Measurements from ENCODE around the gene P2RY12.
A peak's percentile ranks its signal among the peaks of the same experiment; 100 is the strongest.

The P2RY12 gene

DNA sequence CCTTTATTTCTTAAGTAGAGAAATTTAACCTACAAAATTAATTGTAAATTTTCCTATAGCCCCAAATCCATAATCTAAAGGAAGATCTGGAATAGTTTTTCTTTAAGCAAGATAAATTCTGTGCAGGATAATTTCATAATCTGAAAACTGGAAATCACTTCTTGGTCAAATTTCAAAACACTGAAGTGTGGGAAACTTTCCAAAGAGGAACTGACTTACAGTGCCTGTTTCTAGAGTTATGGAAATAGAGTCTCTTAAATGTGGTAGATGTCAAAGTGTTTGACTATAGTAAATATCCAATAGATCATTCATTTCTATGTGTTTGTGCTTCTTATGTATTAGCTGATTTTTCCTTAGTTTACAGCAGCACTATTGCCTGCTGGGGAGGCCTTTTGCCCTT, 53.7 kb downstream of the P2RY12 start:
- FAIRE-seq = no peak

DNA sequence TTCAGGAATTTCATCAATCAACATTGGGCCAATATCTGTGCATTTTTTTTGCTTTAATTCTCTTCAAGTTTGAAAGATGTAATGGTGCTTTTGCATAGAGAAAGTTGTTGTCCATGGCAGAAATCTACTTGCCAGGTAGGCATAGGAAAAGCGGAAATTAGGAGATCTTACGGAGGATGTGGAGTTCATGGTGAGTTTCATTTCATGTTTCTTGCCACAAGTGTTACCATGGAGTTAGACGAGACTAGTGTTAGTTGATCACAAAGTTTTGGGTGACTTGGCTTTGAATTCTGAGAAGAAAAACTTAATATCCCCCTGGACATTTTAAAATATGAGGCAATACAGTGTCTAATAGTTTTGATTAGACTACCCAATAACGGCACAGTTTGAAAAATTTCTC, 54.2 kb downstream of the P2RY12 start:
- FAIRE-seq = no peak

DNA sequence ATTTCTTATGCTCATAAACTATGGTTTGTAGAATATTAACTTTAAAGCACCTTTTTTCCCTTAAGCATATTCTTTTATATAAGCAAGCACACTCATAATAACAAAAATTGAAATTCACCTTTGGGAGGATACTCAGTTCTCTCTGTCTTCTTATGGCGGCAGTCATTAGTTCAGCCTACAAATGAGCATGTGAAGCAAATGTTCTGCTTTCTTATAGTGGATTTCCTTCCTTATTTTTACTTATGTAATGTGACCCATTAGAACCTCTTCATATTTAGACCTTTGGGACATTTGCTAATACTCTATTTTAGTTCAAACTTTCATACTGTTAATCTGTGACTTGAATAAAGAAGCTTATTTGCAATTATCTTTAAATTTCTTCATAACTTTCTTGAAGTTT, 55.2 kb downstream of the P2RY12 start, which contains the start of gene P2RY13:
P2RY13 (minus strand) TSS at position 187 of the 400 bp plus-strand sequence; CDS start at position 166, 21 bp downstream.
- no peak for FAIRE-seq

DNA sequence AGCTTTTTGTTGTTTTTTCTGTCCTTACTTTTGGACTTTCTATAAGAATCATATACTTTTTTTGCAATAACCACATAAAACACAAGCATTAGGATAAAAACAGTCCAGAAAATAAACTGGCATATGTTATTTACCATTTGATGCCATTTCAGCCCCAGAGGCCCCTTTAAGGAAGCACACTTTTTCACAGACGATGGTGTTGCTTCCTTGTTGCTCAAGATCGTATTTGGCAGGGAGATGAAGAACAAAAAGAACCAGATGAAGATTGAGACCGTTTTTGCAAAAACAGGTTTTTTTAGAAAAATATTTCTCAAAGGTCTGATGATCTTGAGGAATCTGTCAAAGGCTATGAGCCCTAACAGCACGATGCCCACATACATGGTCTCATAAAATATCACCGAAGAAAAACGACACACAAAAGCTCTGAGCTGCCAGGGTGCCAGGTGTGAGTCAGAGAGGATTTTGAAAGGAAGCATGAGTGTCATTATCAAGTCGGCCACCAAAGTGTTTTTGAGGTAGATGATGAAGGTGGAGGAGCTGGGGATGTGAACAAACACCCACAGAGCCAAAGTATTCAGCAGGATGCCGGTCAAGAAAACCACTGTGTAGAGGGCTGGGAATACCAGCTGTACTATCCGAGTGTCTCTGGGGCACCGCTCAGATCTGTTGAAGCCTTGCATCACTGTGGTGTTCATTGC, 56.1 kb downstream of the P2RY12 start:
- FAIRE-seq = no peak

DNA sequence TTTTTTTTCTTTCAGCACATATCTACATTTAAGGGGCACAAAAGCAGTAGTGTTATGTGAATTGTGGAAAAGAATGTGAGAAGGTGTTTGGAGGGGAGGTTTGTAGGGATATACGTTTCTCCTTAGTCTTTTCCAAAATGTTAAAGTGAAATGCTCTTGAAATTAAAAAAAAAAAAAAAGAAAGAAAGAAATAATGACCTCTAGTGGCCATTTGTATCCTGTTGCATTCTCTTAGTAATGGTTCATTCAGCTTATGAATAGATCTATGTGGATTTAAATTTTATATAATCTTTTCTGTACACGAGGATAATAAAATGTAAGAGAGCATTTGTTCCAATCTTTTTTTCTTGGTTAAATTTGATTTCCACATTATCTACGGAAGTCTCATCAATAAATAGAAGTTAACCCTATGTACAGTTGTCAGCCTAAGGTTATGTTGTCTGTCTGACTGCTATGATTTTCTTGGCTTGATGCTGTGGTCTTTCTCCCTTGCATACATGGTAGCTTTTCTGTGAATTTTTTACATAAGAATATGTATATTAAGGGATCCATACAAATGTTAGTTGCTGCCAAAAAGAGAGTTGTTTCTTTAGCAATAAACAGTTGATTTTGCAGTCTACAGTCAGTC, 56.9 kb downstream of the P2RY12 start:
- peak; percentile 91 for FAIRE-seq

DNA sequence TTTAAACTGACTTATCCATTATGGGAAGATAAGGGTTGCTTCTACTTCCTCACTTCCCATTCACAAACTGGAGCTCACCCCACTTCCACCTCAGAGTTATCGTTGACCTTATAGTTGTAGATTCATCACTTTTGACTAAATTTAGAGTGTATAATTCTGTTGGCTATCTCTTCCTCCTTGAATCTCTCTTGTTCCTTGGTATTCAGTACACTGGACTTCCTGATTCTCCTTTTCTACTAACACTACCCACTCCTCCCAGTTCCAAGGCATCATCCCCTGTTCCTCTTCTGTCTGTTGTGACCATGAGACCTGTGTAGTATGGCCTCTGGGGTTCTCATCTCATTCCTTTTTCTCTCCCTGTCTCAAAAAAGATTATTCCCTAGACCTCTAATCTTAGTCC, 62.0 kb downstream of the P2RY12 start:
- FAIRE-seq = no peak

DNA sequence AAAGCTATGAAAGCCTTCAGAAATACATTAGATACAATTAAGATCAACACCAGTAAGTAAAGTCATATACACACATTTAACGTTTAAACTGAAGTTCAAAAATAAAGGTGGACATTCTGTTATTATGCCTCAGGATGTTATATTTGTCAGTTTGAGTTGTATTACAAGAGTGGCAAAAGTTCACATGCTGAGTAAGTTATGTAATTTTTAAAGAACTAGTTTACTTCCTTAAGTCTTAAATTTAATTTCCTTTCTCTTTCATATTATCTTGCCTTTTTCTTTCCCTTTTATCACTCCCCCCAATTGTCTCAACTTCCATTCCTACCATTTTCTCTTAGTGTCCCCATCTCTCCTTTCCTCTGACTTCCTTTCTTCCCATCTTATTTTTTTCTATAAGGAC, 63.0 kb downstream of the P2RY12 start:
- FAIRE-seq = no peak

DNA sequence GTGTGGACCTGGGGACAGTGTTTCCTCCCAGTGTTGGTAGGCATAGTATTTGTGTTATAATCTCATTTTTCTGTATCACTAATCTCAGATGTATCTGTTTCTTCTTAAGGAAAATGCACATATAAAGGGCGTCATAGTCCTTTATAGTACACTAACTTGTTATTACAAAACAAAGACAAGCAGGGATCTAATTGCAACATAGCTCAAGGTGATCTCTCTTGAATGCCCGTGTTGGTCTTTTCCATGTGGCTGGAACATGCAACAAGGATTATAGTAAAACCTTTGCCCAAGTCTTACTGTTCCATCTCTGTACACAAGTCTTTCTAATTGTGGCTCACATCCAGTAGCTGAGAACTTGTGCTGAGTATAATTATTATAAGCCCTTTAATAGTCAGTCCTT, 64.4 kb downstream of the P2RY12 start:
- FAIRE-seq = no peak

DNA sequence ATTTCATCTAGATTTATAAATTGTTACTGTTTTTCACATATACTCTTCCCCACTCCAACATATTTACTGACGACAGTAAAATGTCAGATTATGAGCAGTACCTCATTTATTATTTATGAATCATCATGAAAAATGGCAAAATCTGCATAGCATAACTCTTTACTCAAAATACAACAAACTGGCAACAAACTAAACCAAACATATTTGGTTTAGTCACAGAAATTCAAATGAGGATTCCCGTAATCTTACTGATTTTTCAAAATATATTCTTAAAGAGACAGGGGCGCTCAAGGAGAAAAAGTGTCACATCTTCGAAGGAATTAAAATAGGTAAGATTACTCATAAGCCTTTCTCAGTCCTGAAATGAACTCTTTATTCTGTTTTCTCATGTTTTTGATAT, 64.9 kb downstream of the P2RY12 start:
- no peak for FAIRE-seq

DNA sequence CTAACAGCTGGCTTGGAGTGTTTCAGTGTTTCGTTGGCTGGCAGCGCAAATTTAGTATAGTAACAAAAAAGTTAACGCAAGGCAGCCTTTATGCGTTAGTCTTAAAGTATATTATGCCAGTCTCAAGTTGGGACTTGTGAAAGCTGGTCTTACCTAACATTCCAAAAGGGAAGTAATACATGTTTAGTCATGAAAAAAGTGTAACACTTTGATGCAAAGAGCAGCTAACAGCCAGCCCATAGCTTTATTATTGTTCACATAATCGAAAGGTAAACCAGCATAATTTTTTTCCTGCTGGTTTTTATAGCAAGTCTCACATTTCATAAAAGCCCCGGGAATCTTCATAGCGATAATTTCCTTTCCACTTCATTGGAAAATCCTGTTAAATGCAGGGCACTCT, 65.6 kb downstream of the P2RY12 start:
- FAIRE-seq = no peak

DNA sequence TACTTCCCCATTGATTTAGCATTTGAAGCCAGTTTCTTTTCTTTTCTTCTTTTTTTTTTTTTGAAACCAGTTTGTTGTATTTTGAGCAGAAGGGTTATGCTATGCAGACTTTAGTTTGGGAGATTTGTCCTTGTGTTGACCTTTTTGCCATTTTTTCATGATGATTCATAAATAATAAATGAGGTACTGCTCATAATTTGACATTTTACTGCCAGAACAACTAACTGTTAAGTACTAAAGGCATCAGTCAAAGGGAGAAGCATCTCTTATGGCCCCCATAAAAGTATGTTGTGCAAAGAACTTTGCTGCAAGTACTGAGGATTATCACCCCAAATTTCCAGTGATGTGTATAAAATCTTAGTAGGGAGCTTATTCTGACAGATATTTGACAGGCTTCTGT, 66.2 kb downstream of the P2RY12 start:
- FAIRE-seq = no peak

DNA sequence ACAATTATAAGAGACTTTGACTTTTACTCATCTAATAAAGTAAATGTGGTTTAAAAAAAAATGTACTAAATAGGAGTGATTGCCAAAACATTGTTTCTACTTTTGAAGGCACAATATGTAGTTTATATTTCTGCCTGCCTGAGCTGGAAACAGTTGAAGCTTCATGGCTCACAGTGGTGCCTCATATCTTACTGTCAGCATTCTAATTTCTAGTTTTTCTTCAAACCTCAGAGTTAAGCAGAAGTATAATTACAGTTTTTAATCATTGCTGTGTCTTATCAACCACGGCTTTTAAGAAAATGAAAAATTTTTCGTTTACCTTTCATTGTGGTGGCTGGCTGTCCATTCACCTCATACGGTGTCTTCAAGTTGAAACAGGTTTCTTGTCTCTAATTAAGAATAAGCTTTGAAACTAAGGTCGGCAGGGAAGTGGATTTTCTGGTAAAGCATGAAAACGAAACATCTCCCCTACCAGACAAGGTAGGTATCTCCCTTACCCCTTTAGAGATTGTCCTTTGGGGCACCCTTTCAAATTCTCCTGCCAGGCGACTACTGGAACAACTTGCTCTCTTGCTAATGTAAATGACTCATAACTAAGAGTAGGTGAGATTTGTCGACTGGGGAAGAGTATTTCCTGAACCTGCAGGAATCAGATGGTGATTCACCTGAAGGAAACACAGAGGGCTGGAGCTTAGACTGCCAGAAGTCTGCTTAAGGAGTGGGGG, 68.1 kb downstream of the P2RY12 start, which contains the start of gene GPR87:
GPR87 (minus strand) TSS at position 554 of the 725 bp plus-strand sequence. CDS start 16,720 bp downstream, outside the sequence.
- no peak for FAIRE-seq

DNA sequence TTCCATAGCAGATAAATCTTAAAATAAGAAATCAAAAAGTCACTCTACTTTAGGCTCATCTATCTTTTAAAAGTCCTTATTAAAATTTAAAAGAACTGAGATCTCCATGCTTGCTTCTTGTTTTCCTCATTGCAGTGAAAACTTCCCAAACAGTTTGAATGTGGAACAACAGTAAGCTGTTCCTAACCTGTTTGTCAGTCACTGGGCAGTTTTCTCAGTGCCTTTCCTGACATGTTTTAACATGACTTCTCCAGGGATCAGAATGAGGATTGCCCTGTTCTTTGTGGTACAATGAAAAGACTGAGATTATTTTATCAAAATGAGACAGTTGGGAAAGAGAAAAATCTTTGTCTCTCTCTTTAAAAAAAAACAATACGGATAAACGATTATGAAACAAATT, 68.7 kb downstream of the P2RY12 start:
- no peak for FAIRE-seq

DNA sequence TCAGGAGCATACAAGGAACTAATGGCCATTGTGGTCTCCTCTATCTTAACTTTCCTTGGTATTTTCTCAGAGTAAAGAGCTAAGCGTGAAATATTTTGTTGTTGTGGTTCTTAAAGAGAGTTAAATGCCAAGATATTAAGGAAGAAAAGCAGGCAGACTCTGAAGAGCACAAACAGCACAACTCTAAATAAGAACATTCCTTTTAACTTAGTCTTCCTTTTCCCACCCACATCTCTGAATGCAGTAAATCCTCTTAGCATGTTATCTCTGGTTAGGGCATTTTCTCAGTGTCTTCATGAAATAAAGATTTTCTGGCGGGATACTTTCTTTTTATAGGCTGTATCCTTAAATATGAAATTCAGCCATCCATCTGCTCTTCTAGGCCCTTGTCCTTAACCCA, 69.4 kb downstream of the P2RY12 start:
- no peak for FAIRE-seq

DNA sequence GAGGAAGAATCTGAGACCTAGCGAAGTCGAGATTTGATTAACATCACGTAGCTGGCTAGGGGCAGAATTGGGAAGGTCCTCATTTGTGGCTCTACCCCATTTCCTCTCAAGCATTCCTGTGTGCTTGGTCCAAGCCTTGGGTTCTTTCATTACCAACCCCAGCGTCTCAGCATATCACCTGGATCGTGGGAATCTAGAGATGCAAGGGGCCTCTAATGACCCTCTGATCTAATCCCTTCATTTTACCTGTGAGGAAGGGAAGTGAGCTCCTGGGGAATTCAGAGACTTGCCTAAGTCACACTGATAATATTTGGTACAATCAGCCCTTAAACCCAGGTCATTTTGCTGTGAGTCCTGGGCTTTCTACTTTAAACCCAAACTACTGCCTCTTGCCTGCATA, 70.0 kb downstream of the P2RY12 start:
- FAIRE-seq = no peak

DNA sequence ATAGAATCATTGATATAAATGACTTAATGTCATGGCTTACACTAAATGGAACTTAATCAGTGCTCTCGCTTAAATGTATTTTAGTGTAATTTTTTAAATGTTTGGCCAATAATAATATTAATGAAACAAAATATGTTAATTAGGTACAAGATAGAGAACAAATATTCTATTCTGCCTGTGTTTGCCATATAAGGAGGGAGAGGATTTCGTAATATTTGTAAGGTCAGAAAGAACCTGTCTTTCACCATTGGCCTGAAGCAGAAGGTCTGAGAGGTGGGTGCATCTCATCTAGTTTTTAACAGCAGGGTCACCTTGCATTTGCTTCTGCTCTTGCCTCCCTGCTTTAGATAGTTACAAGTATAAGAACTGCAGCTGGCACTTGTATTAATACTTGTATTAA, 70.4 kb downstream of the P2RY12 start:
- no peak for FAIRE-seq

DNA sequence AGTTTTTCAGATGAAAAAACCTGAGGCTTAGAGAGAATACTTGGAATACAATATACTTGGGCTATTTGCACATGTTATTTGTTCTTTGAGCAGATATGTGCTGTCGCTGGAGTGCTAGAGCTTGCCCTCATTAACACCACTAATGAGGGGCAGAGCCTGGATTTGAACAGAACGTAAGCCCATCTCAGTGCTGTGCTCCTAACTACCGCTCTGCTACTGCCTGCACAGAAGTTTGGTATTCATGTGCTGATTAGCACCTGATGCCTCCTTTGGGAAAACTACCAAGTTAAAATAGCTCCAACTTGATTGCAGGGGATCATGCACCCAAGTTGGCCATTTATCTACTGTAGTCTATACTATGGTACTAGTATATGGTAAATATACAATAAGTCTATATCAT, 71.6 kb downstream of the P2RY12 start:
- no peak for FAIRE-seq

DNA sequence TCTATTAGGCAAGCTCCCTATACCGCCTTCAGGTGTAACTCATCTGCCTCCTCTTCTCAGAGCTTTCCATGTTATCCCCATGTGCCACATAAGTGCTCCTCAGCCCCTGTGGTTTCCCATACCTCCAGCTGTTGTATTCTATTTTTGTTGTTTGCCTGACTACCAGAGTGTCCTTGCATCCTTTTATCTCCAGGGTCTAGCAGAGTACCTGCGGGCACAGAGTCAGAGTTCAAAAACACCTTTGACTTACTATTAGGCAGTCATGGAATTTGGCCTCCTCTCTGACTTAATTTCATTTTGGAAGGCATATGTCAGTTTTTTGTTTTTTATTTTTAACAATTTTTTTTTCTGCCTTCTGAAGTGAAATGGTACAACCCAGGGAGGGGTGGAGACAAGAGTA, 75.0 kb downstream of the P2RY12 start:
- FAIRE-seq = no peak

DNA sequence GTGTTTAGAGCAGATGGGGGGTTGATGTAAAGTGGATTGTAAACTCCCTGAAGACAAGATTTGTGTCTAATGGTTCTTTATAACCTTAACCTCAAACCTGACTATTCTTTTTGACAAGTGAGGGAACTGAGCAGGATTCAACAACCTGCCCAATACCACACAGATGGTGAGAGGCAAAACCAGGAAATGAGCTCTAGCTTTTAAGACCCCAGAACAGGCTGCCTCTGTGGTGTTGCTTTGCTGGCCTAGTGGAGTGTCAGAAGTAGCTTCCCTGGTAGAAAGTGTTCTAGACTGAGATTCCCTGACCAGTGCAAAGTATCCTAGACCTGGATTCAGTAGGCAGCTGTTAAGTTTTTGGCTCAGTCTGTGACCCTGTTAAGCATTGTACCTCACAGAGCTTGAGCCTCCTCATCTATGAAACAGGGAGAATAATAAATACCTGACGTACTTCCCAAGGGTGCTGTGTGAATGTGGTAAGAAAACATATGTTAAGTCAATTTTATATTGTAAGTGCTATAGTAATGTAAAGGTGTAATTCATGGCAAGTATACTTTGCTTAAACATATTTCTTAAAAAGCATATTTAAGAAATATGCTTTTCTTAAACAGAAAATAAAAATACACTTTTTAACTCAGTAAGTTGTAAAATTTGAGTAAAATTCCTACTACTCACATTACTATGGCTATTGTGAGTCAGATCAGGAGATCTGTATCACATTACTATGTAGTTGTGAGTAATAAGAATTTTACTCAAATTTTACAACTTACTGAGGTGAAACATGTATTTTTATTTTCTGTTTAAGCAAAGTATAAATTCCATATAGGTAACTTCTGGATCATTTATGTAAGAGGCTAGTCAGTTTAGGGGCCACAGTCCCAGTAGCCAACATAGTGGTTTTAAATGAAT, 76.7 kb downstream of the P2RY12 start:
- no peak for FAIRE-seq

DNA sequence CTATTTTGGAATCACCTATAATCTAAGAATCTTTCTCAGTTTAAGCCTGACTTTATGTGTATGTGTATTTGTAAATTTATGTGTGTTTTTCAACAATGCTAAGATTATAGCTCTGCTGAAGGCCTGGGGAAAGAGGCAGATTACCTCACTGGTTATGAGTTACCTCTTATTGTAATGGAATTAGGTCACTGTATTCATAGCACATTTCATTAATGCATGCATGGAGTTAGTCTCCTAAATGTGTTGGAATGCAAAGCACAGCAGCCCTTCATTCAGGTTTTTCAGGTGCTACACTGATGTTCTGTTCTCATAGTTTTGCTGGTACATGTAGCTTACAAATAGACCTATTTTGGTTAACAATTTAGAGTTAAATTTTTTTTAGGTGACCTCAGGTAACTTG, 77.4 kb downstream of the P2RY12 start:
- FAIRE-seq = no peak

DNA sequence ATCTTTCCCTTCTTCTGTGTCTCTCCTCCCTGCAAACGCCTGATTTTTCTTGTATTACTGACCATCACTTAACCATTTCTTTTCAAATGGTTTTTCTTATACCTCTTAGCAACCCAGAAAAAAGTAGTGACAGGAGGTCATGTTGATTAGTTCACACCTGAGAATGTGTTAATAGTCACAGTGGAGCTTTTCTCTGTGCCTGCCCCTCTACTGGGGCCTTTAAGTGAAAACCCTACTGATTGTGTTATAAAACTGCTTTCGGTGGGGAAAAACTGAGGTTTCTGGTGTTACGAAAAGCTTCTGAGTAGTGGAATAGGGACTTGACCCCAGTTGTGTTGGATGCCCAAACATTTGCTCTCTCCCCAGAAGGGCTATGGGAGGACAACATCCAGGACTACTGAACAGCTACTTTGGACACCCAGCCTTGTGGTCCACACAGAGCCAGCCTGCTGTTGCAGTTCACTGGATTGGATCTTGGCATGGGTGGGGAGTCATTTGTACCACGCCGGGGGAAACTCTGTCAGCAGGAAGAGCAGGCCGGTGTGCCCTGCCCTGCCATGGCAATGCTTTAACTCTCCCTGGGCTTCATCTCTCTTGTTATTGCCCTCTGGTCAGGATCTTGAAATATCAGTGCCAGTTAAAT, 78.3 kb downstream of the P2RY12 start:
- FAIRE-seq = no peak

DNA sequence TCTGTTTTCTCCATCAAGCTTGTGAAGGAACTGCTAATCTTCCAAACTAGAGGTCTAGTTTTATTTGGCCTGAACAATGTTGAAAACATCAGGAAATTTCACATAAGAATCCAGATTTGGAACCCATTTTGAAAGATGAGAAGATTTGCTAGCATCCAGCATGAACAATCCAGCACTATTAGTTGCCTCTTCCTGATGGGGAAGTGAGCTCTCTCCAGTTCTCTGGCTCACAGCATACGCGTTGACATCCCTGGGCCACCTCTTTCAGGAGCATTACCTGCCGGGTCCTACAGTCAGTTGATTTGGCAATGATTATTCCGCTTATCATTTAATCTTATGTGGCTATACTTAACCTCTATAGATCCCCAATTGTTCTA, 78.8 kb downstream of the P2RY12 start:
- no peak for FAIRE-seq
